SJSA1 (cell line): ENCODE results near the gene GRIK3. TPM values are rescaled to one million over a fixed set of nuclear protein-coding genes. Genes with fewer than 3 reads are reported as not detected.
"Not testable (repeated sequence)": the region's sequence is repeated elsewhere in the genome, so short reads cannot be mapped to it uniquely, and the experiment has no call there.

ENCODE experiments used
- DNase-seq, 2 experiments: peaks; one replicate each; pipeline ENCODE4 v3.0.0-alpha.2; 2015 to 2020; ENCODE audit warnings: low spot score in 2 of 2, low read depth in 1 of 2
- H3K27ac ChIP-seq: fragments of 250-450 bp; sonication (Bioruptor Pico); 2 replicates; pipeline ENCODE4 v1.5.1; 2020; ENCODE audit warnings: mild to moderate bottlenecking, moderate library complexity
- H3K27me3 ChIP-seq: fragments of 250-450 bp; sonication (Bioruptor Pico); replicated peaks from 2 replicates; pipeline ENCODE4 v1.5.1; 2020; ENCODE audit warnings: mild to moderate bottlenecking, moderate library complexity
- H3K36me3 ChIP-seq: fragments of 250-450 bp; sonication (Bioruptor Pico); 2 replicates; pipeline ENCODE4 v1.5.1; 2020; ENCODE audit warnings: mild to moderate bottlenecking
- H3K4me1 ChIP-seq: fragments of 250-450 bp; sonication (Bioruptor Pico); replicated peaks from 2 replicates; pipeline ENCODE4 v1.6.1; 2021; ENCODE audit warnings: mild to moderate bottlenecking
- H3K4me3 ChIP-seq: fragments of 250-450 bp; sonication (Bioruptor Pico); 2 replicates; pipeline ENCODE4 v1.5.1; 2020; ENCODE audit warnings: mild to moderate bottlenecking
- H3K9me3 ChIP-seq: fragments of 250-450 bp; sonication (Bioruptor Pico); replicated peaks from 2 replicates; pipeline ENCODE4 v1.5.1; 2020; ENCODE audit warnings: mild to moderate bottlenecking
- total RNA-seq: library from RNA; depleted of rRNA; stranded (reverse); fragments of >200 nt; shearing (Covaris generic); gene quantifications from 2 replicates; pipeline ENCODE4 v1.2.3, GENCODE V29; 2014; rRNA removed

Gene GRIK3
- not detected in 2 replicates for total RNA-seq

DNA sequence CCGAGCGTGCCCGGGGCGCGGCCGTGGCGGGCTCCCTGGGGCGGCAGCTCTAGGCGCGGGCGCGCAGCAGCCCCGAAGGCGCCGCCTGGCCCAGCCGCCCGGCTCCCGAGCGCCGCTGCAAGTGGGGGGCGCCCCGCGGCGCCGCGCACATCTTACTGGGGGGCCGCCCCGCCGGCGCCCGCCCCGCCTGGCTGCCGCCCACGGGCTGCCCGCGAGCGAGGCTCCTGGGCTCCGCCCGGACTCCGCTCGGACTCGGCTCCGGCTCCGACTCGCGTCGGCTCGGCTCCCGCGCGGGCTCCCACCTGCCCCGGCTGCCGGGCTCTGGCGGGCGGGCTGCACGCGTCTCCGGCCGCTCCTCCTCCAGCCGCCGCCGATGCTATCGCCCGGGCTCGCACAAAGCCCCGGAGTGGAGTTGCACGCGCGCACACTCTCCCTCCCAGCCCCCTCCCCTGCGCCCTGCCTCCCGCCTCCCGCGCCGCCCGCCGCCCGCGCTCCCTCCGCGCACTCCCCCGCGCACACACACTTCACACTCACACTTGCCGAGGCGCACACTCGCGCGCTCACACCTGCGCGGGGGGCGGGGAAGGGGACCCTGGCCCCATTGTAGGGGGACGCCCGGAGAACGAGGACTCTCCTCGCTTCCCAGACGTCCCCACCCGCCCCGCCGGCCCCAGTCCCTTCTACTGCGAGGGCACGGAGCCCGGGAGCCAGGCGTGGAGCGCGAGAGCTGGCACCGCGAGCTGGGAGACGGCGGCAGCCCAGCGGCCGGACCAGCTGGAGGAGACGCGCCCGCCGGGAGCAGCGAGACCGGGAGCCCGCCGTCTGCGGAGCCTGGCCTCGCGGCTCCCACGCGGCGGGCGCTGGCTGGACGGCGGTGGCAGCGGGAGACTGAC is at the start of gene GRIK3:
TSS of gene GRIK3 (minus strand) at position 395 of the 893 bp plus-strand sequence. CDS start 407 bp downstream, outside the sequence.
- Histone ChIP-seq H3K36me3 (no peaks in the 10 kb centered on the region), H3K27me3 (peaks cover 71% of the 10 kb centered on the region), H3K9me3 (no peaks in the 10 kb centered on the region), H3K4me1 (no peaks in the 10 kb centered on the region), H3K27ac (no peak within 1 kb of the TSS), H3K4me3 (no peak within 1 kb of the TSS)
- DNase-seq, result no peak

DNA sequence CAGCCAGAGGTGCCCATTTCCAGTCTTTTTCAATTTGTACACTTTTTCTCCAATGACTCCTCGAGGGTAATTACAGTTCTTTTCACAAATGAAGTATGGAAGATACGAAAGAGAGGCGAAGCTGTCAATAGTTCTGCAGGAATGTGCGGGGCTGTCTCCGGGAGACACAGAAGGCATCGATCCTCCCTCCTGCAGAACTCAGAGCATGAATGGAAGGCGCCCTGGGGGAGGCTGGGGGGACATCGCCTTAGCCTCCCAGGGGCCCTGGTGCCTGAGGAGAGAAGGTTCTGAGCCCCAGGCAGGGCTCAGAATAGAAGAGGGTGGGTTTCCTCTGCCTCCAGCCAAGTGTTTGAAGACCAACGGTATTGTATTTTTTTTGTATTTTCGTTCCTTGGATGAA is 49.7 kb upstream of the GRIK3 start:
- no peaks in the 10 kb centered on the region for H3K36me3 ChIP-seq
- no peak overlapping the region for H3K27ac ChIP-seq
- no peak overlapping the region for H3K4me3 ChIP-seq
- H3K27me3 ChIP-seq, result no peaks in the 10 kb centered on the region
- no peaks in the 10 kb centered on the region for H3K4me1 ChIP-seq
- DNase-seq, result no peak
- H3K9me3 ChIP-seq, result no peaks in the 10 kb centered on the region

DNA sequence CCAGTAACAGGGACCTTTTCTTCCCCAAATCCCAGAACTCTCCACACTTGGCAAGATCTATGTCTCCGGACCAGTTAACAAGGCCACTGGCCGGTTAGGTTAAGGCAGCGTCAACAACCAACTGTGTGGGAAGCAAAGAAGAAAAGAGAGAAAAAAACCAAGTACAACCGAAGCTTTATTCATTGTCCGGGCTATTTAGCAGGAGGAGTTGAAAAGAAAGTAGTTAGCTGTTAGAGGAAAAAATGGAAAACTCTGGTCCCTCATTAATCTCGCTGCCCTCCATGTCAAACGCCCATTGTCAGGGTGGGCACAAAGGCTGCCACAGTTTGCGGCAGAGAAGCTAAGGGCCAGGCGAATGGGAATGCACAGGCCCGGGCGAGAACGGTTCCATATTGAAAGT is 49.3 kb upstream of the GRIK3 start:
- H3K36me3 ChIP-seq, result no peaks in the 10 kb centered on the region
- H3K27ac ChIP-seq, result no peak overlapping the region
- H3K4me3 ChIP-seq, result no peak overlapping the region
- no peaks in the 10 kb centered on the region for H3K27me3 ChIP-seq
- no peaks in the 10 kb centered on the region for H3K9me3 ChIP-seq
- DNase-seq, result no peak
- H3K4me1 ChIP-seq, result no peaks in the 10 kb centered on the region

DNA sequence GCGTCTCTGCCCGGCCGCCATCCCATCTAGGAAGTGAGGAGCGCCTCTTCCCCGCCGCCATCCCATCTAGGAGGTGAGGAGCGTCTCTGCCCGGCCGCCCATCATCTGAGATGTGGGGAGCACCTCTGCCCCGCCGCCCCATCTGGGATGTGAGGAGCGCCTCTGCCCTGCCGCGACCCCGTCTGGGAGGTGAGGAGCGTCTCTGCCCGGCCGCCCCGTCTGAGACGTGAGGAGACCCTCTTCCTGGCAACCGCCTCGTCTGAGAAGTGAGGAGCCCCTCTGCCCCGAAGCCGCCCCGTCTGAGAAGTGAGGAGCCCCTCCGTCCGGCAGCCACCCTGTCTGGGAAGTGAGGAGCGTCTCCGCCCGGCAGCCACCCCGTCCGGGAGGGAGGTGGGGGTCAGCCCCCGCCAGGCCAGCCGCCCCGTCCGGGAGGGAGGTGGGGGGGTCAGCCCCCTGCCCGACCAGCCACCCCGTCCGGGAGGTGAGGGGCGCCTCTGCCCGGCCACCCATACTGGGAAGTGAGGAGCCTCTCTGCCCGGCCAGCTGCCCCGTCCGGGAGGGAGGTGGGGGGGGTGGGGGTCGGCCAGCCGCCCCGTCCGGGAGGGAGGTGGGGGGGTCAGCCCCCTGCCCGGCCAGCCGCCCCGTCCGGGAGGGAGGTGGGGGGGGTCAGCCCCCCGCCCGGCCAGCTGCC is 46.1 kb upstream of the GRIK3 start:
- not testable (repeated sequence) for H3K27ac ChIP-seq, H3K4me3 ChIP-seq, H3K9me3 ChIP-seq, H3K27me3 ChIP-seq, H3K36me3 ChIP-seq, H3K4me1 ChIP-seq, DNase-seq

DNA sequence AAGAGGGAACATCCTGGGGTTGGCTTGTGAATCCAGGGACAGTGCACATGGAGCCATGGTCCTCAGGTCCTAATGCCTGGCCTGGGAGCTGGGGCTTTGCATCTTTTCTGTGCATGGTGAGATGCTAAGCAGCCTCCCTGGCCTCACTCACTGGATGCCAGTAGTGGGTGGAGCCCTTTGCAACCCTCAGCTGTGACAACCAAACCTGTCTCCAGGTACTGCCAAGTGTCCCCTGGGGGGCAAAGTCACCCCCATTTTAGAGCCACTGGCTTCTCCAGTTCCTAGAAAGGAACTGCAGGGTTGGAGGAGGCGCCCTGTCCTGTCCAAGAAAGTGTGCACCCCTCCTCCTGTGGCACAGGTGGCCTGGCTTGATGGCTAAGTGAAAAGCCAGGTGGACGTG is 44.6 kb upstream of the GRIK3 start:
- Histone ChIP-seq H3K36me3 (no peaks in the 10 kb centered on the region), H3K27ac (no peak overlapping the region), H3K4me1 (no peaks in the 10 kb centered on the region), H3K4me3 (no peak overlapping the region), H3K27me3 (no peaks in the 10 kb centered on the region), H3K9me3 (no peaks in the 10 kb centered on the region)
- no peak for DNase-seq

DNA sequence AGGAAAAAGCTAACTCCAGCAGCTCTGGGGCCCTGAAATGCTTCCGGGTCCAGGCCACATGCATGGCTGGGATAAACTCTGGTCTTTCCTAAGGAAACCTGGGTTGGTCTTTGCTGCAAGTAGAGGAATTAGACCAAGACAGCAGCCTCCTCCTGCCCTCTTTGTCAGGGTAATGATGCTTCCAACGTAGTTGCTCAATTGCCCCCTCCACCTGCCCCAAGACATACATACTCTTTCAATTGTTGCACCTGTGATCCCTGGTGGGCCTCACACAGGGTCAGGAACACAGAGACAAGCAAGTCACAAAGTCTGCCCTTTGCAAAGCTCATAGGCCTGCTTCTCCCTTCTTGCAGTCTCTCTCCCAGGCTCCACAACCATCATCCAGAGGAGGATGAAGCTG is 41.9 kb upstream of the GRIK3 start:
- H3K4me1 ChIP-seq, result no peaks in the 10 kb centered on the region
- peaks cover 19% of the 10 kb centered on the region for H3K27me3 ChIP-seq
- H3K36me3 ChIP-seq, result no peaks in the 10 kb centered on the region

DNA sequence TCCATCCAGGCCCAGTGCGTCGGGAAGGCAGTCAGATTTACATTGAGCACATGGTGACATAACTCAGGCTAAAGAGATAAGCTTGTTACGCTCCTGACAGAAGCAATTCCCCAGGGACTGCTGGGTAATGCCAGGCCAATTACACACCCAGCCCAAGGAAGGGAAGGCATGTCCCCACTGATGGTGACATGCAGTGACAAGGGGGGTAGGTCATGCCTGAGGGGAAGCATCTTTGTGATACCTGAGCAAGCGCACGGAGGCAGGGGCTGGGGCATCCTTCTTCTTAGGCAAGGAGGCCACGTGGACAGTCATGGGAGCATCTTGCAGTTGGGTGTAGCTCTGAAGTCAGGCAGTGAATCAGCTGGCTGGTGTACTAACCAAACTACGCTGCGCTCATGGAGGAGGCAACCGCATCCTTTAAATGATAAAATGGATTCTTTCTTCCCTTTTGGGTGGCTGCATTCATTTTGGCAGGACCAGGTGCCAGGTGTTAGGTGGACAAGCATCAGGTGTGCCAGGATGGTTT is 39.6 kb upstream of the GRIK3 start:
- H3K4me1 ChIP-seq, result no peaks in the 10 kb centered on the region
- H3K27ac ChIP-seq, result no peak overlapping the region
- H3K4me3 ChIP-seq, result no peak overlapping the region
- H3K9me3 ChIP-seq, result no peaks in the 10 kb centered on the region
- no peaks in the 10 kb centered on the region for H3K36me3 ChIP-seq
- peaks cover 20% of the 10 kb centered on the region for H3K27me3 ChIP-seq
- DNase-seq, result no peak

More for the DNA sequence above, 41.9 kb upstream of the GRIK3 start:
- H3K4me3 ChIP-seq, result no peak overlapping the region
- H3K9me3 ChIP-seq, result no peaks in the 10 kb centered on the region
- no peak overlapping the region for H3K27ac ChIP-seq
- DNase-seq, result no peak

DNA sequence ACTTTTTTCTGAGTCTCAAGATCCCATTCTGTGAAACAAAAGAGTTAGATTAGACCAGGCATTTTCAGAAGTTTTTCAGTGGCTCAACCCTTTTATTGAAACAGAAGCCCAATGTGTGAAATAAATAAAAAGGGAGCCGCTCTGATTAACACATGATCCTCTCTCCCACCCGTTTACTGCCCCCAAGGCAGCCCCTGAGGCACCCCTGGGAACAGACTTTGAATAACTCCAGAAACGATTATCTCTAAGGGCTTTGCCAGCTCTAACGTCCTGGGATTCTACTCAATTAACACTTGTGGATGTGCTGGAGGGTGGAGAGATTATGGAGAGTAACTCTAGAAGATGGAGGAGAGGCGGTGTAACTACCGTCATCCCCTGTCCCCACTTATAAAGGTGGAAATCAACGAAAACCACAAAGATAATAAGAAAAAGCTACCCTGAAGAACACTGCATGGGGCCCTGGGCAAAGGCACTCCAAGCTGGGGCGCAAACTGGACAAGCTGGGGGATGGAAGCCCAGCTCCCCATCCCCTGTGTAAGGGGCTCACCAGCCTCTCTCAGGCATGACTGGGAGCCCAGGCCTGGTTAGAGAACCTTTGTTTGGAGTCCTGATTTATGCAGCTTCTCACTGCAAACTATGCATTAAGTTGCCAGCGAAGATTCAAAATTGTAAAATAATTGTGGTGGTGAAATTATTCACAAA is 39.0 kb upstream of the GRIK3 start:
- H3K27me3 ChIP-seq, result peaks cover 20% of the 10 kb centered on the region
- no peaks in the 10 kb centered on the region for H3K4me1 ChIP-seq
- no peaks in the 10 kb centered on the region for H3K9me3 ChIP-seq
- no peak overlapping the region for H3K4me3 ChIP-seq
- no peak for DNase-seq
- no peak overlapping the region for H3K27ac ChIP-seq
- H3K36me3 ChIP-seq, result no peaks in the 10 kb centered on the region

DNA sequence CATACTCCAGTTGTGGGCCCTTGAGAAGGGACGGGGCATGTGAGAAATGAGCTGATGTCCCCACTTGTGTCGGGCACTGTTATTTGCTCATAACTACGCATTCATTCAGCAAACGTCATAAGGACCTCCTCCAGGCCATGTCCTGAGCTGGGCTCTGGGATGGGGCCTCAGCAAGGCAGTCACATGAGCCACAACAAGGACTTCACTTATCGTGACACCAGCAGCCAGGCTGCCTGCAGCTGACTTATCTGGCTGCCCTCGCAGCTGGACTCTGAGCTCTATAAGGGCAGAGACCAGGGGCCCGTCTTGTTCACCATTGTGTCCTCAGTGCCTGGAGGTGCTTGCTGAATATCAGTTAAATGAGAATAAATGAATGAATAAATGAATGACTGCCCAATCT is 37.5 kb upstream of the GRIK3 start:
- H3K27ac ChIP-seq, result no peak overlapping the region
- no peaks in the 10 kb centered on the region for H3K36me3 ChIP-seq
- H3K4me1 ChIP-seq, result no peaks in the 10 kb centered on the region
- H3K27me3 ChIP-seq, result peaks cover 26% of the 10 kb centered on the region
- no peak overlapping the region for H3K4me3 ChIP-seq
- DNase-seq, result no peak
- no peaks in the 10 kb centered on the region for H3K9me3 ChIP-seq

DNA sequence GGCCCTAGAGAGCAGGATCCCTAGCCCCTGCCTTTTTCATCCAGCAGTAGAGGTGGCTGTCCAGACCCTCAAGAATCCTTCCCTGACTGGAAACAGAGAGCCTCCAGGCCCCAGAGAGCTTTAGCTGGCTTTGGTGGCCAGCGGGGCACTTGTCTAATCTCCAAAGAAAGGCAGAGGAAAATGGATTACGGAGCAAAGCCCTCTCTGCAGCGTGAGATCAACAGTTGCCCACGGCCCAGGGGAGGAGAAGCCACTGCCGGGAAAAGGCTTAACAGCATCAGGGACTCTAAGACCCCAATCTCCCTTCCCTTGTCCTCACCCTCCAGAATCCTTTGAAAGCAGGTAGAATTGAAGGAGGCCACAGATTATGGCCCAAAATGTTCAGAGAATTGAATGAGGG is 35.8 kb upstream of the GRIK3 start:
- no peaks in the 10 kb centered on the region for H3K4me1 ChIP-seq
- no peak for DNase-seq
- H3K36me3 ChIP-seq, result no peaks in the 10 kb centered on the region
- H3K27me3 ChIP-seq, result peaks cover 26% of the 10 kb centered on the region
- no peak overlapping the region for H3K4me3 ChIP-seq
- H3K9me3 ChIP-seq, result no peaks in the 10 kb centered on the region
- H3K27ac ChIP-seq, result no peak overlapping the region

DNA sequence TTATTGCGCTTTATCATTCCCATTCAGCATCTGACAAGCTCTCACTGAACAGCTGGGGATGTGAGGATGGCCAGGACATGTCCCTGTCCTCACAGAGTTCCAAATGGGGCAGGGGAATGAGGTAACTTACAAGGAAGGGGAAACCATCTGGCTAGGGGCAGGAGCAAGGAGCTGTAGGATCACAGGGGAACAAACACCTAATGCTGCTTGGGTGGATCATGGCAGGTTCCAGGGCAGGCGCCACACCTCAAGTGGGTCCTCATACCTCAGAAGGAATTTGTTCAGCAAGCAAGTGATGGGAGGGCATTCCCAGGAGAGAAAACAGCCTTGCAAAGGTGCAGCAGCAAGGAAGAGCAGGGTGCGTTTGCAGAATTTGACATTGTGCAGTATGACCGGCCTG is 35.1 kb upstream of the GRIK3 start:
- no peak for DNase-seq
- H3K9me3 ChIP-seq, result no peaks in the 10 kb centered on the region
- no peak overlapping the region for H3K4me3 ChIP-seq
- H3K27ac ChIP-seq, result no peak overlapping the region
- no peaks in the 10 kb centered on the region for H3K4me1 ChIP-seq
- no peaks in the 10 kb centered on the region for H3K36me3 ChIP-seq
- H3K27me3 ChIP-seq, result peaks cover 26% of the 10 kb centered on the region

DNA sequence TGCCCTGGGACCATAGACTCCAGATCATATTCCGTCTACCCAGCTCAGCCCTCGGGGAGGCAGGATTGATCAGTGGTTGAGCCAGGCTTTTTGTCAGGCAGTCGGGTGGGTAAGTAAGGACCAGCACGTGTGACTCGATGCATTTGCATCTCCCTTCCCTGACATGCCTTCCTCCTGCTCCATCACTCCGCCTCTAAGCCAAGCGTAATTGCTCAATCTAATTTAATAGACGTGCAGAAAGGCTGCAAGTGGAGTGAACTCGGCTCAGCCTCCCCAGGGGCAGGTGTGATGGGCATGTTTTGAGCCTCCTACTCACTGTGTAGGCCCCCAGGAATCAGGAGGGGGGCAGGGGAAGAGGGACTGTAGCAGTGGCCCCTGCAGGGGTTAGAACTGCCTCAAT is 34.6 kb upstream of the GRIK3 start:
- Histone ChIP-seq H3K27me3 (peaks cover 26% of the 10 kb centered on the region), H3K36me3 (no peaks in the 10 kb centered on the region), H3K4me3 (no peak overlapping the region), H3K9me3 (no peaks in the 10 kb centered on the region), H3K27ac (no peak overlapping the region), H3K4me1 (no peaks in the 10 kb centered on the region)
- DNase-seq, result no peak

DNA sequence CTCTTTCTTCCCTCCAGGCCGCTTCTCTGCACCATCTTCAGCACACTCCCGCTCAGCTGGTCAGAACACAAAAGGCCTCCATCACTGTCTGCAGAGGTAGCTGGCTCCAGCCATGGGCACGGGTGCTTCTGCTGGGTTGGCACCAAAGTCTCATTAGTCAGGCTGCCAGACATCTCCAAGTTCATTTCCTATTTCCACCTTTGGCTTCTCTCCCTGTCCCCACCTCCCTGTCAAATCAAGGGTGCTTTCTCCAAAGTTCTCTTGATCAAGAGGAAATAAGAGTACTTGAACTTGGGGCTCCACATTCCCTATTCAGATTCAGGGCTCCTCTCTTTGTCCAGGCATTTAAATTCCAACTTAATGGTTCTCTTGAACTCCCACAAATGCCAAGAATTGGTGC is 33.9 kb upstream of the GRIK3 start:
- Histone ChIP-seq H3K4me3 (no peak overlapping the region), H3K4me1 (no peaks in the 10 kb centered on the region), H3K27me3 (peaks cover 27% of the 10 kb centered on the region), H3K27ac (no peak overlapping the region), H3K9me3 (no peaks in the 10 kb centered on the region), H3K36me3 (no peaks in the 10 kb centered on the region)
- no peak for DNase-seq

DNA sequence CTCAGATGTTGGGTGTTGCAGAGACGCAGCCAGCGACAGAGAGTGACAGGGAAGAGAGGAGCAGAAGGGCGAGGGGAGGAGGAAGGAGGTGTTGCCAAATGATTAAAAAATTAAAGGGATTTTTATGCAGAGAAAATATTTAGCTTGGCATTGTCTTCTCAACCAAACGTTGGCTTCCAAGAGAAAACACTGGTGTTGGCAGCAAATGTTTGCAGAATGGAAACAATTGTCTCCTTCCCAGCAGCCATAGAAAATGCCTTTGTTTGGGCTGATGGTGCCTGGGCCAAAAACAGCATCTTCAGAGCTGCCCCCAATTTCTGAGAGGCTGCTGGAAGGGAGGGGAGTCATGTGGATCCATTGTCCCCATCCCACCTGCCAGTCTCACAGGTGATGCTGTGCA is 29.7 kb upstream of the GRIK3 start:
- Histone ChIP-seq H3K4me1 (no peaks in the 10 kb centered on the region), H3K9me3 (no peaks in the 10 kb centered on the region), H3K27ac (no peak overlapping the region), H3K36me3 (no peaks in the 10 kb centered on the region), H3K4me3 (no peak overlapping the region), H3K27me3 (0 out of 2 replicates have a peak, but pooled peaks cover 16% of the 10 kb centered on the region)
- DNase-seq, result no peak
